Measurements from ENCODE around the gene GPR12. TPM values are rescaled to one million over a fixed set of nuclear protein-coding genes. Genes with fewer than 3 reads are reported as not detected.

GPR12 gene
- total and polyA plus RNA-seq, 2 donors (not counting 1 experiment from before 2014, with no cell fraction given) = not detected

- intact Hi-C loops (cut with micrococcal nuclease) = no loop called here
These were observed 49.5 kb upstream of the GPR12 start for GRCh38 chr13:26810095-26810494.

GRCh38 chr13:26806891-26807290 is 46.3 kb upstream of the GPR12 start:
- H3K27me3 Mint-ChIP-seq = peaks cover 67% of the 10 kb centered on the region

More at GRCh38 chr13:26810095-26810494, 49.5 kb upstream of the GPR12 start:
- DNase-seq (no peak), ATAC-seq (ENCODE audit: low read depth) (no peak)
- peaks cover 0 to 30% (median 10%) of the 10 kb centered on the region in 4 experiments for H3K27me3 ChIP-seq (replicated peaks in 1 of 4; ENCODE audit: control extremely low read depth in 1 of 4, control insufficient read depth in 3 of 4, insufficient read depth in 4 of 4, low read length in 3 of 4)
- H4K20me1 ChIP-seq (ENCODE audit: control insufficient read depth, insufficient read depth, low read length, poor library complexity, severe bottlenecking) = no peaks in the 10 kb centered on the region
- H2AFZ ChIP-seq (ENCODE audit: insufficient read depth, low read depth, low read length, poor library complexity, severe bottlenecking) = no peak overlapping the region
- H3K4me1 Mint-ChIP-seq = no peaks in the 10 kb centered on the region
- peaks cover 57% of the 10 kb centered on the region for H3K27me3 Mint-ChIP-seq
- no peak overlapping the region for H3K27ac Mint-ChIP-seq
- ChIA-PET CTCF (no interaction called here), POLR2A (no interaction called here)
- H3K4me1 ChIP-seq (ENCODE audit: control insufficient read depth in 2 of 2, insufficient read depth in 2 of 2, low read length in 2 of 2) = no peaks in the 10 kb centered on the region
- WGBS (ENCODE audit: insufficient coverage) = no CpG with 5 or more reads among the region's 2 CpGs
- no peaks in the 10 kb centered on the region for H3K9me3 Mint-ChIP-seq (ENCODE audit: insufficient read depth)
- H3K79me2 ChIP-seq (ENCODE audit: control insufficient read depth, insufficient read depth, low read length) = no peaks in the 10 kb centered on the region
- H3K4me3 Mint-ChIP-seq = no peak overlapping the region
- H3K9ac ChIP-seq (ENCODE audit: low read length) = no peak overlapping the region
- no peak overlapping the region for H3K4me3 ChIP-seq (ENCODE audit: control extremely low read depth in 1 of 5, extremely low read depth in 1 of 5, insufficient read depth in 1 of 5, low read depth in 2 of 5, low read length in 4 of 5)
- TF ChIP-seq EZH2 (IDR thresholded peaks at IDR 0.05; ENCODE audit: borderline replicate concordance, insufficient read depth, low read depth, low read length, poor library complexity, severe bottlenecking) = no peak
- TF ChIP-seq CTCF (IDR thresholded peaks at IDR 0.05) = no peak
- no peak overlapping the region for H3K27ac ChIP-seq (ENCODE audit: low read length in 2 of 2)
- H3K4me2 ChIP-seq (replicated peaks; ENCODE audit: low read depth, low read length, poor library complexity, severe bottlenecking) = no peak overlapping the region
- H3K9me3 ChIP-seq (ENCODE audit: control extremely low read depth in 1 of 3, control insufficient read depth in 2 of 3, insufficient read depth in 1 of 3, low read length in 2 of 3) = peaks cover 0 to 3% (median under 1%) of the 10 kb centered on the region in 3 donors
- no peaks in the 10 kb centered on the region for H3K36me3 ChIP-seq (replicated peaks in 1 of 2; ENCODE audit: control extremely low read depth in 1 of 2, control insufficient read depth in 1 of 2, extremely low read depth in 1 of 2, insufficient read depth in 2 of 2, low read length in 1 of 2)

More at GRCh38 chr13:26806891-26807290, 46.3 kb upstream of the GPR12 start:
- Histone ChIP-seq H3K4me2 (replicated peaks; ENCODE audit: low read depth, low read length, poor library complexity, severe bottlenecking) (no peak overlapping the region), H3K4me3 (ENCODE audit: control extremely low read depth in 1 of 5, extremely low read depth in 1 of 5, insufficient read depth in 1 of 5, low read depth in 2 of 5, low read length in 4 of 5) (no peak overlapping the region), H3K27me3 (replicated peaks in 1 of 4; ENCODE audit: control extremely low read depth in 1 of 4, control insufficient read depth in 3 of 4, insufficient read depth in 4 of 4, low read length in 3 of 4) (peaks cover 0 to 22% (median 9%) of the 10 kb centered on the region in 4 experiments), H3K27ac (ENCODE audit: low read length in 2 of 2) (no peak overlapping the region), H4K20me1 (ENCODE audit: control insufficient read depth, insufficient read depth, low read length, poor library complexity, severe bottlenecking) (no peaks in the 10 kb centered on the region), H3K9me3 (ENCODE audit: control extremely low read depth in 1 of 3, control insufficient read depth in 2 of 3, insufficient read depth in 1 of 3, low read length in 2 of 3) (peaks cover 0 to 8% (median 1%) of the 10 kb centered on the region in 3 donors), H3K79me2 (ENCODE audit: control insufficient read depth, insufficient read depth, low read length) (no peaks in the 10 kb centered on the region), H3K36me3 (replicated peaks in 1 of 2; ENCODE audit: control extremely low read depth in 1 of 2, control insufficient read depth in 1 of 2, extremely low read depth in 1 of 2, insufficient read depth in 2 of 2, low read length in 1 of 2) (no peaks in the 10 kb centered on the region), H3K4me1 (ENCODE audit: control insufficient read depth in 2 of 2, insufficient read depth in 2 of 2, low read length in 2 of 2) (no peaks in the 10 kb centered on the region), H3K9ac (ENCODE audit: low read length) (no peak overlapping the region), H2AFZ (ENCODE audit: insufficient read depth, low read depth, low read length, poor library complexity, severe bottlenecking) (no peak overlapping the region)
- H3K4me3 Mint-ChIP-seq = no peak overlapping the region
- no peak overlapping the region for H3K27ac Mint-ChIP-seq
- ChIA-PET CTCF (no interaction called here), POLR2A (no interaction called here)
- intact Hi-C loops (cut with micrococcal nuclease) = no loop called here
- peaks cover 4% of the 10 kb centered on the region for H3K9me3 Mint-ChIP-seq (ENCODE audit: insufficient read depth)
- ATAC-seq (ENCODE audit: low read depth) (no peak), DNase-seq (no peak)
- no peak for TF ChIP-seq EZH2 (IDR thresholded peaks at IDR 0.05; ENCODE audit: borderline replicate concordance, insufficient read depth, low read depth, low read length, poor library complexity, severe bottlenecking)
- TF ChIP-seq CTCF (IDR thresholded peaks at IDR 0.05) = no peak
- H3K4me1 Mint-ChIP-seq = no peaks in the 10 kb centered on the region
